Progenitor cell of endocrine pancreas (in vitro differentiated cells): Measurements from ENCODE around the gene DTNB. TPM values are rescaled to one million over a fixed set of nuclear protein-coding genes. Genes with fewer than 3 reads are reported as not detected.

Source experiments
- DNase-seq: peaks from one replicate; pipeline ENCODE4 v3.0.0; 2021; ENCODE audit warnings: low spot score; ENCODE audit not compliant: unreplicated experiment
- H3K27ac Mint-ChIP-seq: 2 replicates; pipeline ENCODE4 v1.8.0; 2021; ENCODE audit warnings: mild to moderate bottlenecking, moderate library complexity, mixed read lengths
- H3K27me3 Mint-ChIP-seq: 2 replicates; pipeline ENCODE4 v1.8.0; 2021; ENCODE audit warnings: mixed read lengths
- H3K36me3 Mint-ChIP-seq: 2 replicates; pipeline ENCODE4 v1.8.0; 2022; ENCODE audit warnings: mixed read lengths; ENCODE audit not compliant: insufficient read depth
- H3K4me1 Mint-ChIP-seq: 2 replicates; pipeline ENCODE4 v1.8.0; 2021; ENCODE audit warnings: low read depth, mixed read lengths
- H3K4me3 Mint-ChIP-seq: 2 replicates; pipeline ENCODE4 v1.8.0; 2021; ENCODE audit warnings: low read depth, mild to moderate bottlenecking, moderate library complexity, mixed read lengths
- H3K9me3 Mint-ChIP-seq: 2 replicates; pipeline ENCODE4 v1.8.0; 2021; ENCODE audit warnings: low read depth, mixed read lengths
- total RNA-seq: library from RNA; stranded (reverse); gene quantifications from 2 replicates; pipeline ENCODE4 v1.2.1, GENCODE V29; 2021
- TF ChIP-seq, protein P1 (sequence below): fragments of 200-600 bp; sonication (generic); IDR thresholded peaks from one replicate; pipeline ENCODE4 v1.5.0; 2021; ENCODE audit warnings: antibody characterized with exemption, mild to moderate bottlenecking; ENCODE audit not compliant: unreplicated experiment

The DTNB gene
- total RNA-seq, 1 donor from 2014 or later: 29.3 TPM

- no peak for DNase-seq
Measured at GRCh38 chr2:25692143-25692542, 18.8 kb upstream of the DTNB start.

DNA sequence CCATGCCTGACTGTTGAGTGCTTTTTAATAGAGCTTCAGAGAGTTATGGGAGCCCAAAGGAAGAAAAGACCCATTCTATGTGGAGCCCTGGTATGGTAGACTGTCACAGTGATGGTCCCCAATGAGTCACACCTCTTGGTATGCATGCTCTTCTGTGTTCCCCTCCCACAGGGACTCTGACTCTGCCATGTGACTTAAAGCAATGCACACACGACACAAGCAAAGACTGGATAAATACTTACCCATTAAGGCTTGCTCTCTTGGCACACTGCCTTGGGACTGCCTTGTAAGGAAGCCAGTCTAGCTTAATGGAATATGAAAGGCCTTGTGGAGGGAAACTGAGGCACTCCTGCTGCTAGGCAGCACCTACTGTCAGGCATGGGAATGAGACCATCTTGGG lies 16.7 kb upstream of the DTNB start:
- TF ChIP-seq, protein P1, sequence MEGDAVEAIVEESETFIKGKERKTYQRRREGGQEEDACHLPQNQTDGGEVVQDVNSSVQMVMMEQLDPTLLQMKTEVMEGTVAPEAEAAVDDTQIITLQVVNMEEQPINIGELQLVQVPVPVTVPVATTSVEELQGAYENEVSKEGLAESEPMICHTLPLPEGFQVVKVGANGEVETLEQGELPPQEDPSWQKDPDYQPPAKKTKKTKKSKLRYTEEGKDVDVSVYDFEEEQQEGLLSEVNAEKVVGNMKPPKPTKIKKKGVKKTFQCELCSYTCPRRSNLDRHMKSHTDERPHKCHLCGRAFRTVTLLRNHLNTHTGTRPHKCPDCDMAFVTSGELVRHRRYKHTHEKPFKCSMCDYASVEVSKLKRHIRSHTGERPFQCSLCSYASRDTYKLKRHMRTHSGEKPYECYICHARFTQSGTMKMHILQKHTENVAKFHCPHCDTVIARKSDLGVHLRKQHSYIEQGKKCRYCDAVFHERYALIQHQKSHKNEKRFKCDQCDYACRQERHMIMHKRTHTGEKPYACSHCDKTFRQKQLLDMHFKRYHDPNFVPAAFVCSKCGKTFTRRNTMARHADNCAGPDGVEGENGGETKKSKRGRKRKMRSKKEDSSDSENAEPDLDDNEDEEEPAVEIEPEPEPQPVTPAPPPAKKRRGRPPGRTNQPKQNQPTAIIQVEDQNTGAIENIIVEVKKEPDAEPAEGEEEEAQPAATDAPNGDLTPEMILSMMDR: no peak
- H3K27ac Mint-ChIP-seq: no peak overlapping the region
- no peak for DNase-seq
- H3K4me1 Mint-ChIP-seq: peaks cover 5% of the 10 kb centered on the region
- H3K27me3 Mint-ChIP-seq: peaks cover 6% of the 10 kb centered on the region
- H3K4me3 Mint-ChIP-seq: no peak overlapping the region
- H3K36me3 Mint-ChIP-seq: no peaks in the 10 kb centered on the region
- H3K9me3 Mint-ChIP-seq: no peaks in the 10 kb centered on the region

More at GRCh38 chr2:25692143-25692542, 18.8 kb upstream of the DTNB start:
- Mint-ChIP-seq H3K27me3 (peaks cover 8% of the 10 kb centered on the region), H3K4me3 (no peak overlapping the region), H3K36me3 (no peaks in the 10 kb centered on the region), H3K4me1 (no peaks in the 10 kb centered on the region), H3K27ac (no peak overlapping the region), H3K9me3 (no peaks in the 10 kb centered on the region)
- TF ChIP-seq, protein P1: no peak

DNA sequence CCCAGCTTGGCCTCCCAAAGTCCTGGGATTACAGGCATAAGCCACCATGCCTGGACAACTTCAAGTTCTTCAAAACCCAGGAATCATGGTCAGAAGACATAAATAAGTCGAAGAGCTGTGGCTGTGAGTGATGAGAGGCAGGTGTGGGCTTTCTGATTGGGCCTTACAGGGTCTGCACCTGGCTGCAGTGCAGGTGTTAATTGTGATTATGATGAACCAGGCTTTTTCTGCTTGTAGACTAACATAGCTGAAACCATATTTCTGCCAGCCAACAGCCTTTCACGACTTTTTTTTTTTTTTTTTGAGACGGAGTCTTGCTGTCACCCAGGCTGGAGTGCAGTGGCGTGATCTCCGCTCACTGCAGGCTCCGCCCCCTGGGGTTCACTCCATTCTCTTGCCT lies 14.9 kb upstream of the DTNB start:
- Mint-ChIP-seq H3K4me3 (no peak overlapping the region), H3K36me3 (no peaks in the 10 kb centered on the region), H3K27me3 (peaks cover 6% of the 10 kb centered on the region), H3K27ac (no peak overlapping the region), H3K9me3 (no peaks in the 10 kb centered on the region), H3K4me1 (peaks cover 5% of the 10 kb centered on the region)
- TF ChIP-seq, protein P1: no peak
- DNase-seq: no peak

GRCh38 chr2:25685741-25686140 lies 12.4 kb upstream of the DTNB start:
- Mint-ChIP-seq H3K27me3 (peaks cover 6% of the 10 kb centered on the region), H3K4me1 (peaks cover 5% of the 10 kb centered on the region), H3K36me3 (no peaks in the 10 kb centered on the region), H3K4me3 (no peak overlapping the region), H3K27ac (no peak overlapping the region), H3K9me3 (no peaks in the 10 kb centered on the region)
- TF ChIP-seq, protein P1: no peak
- DNase-seq: no peak

- Mint-ChIP-seq H3K27me3 (peaks cover 3% of the 10 kb centered on the region), H3K36me3 (no peaks in the 10 kb centered on the region), H3K4me1 (peaks cover 5% of the 10 kb centered on the region), H3K27ac (no peak overlapping the region), H3K4me3 (no peak overlapping the region), H3K9me3 (no peaks in the 10 kb centered on the region)
- TF ChIP-seq, protein P1: no peak
- DNase-seq: no peak
Measured at GRCh38 chr2:25684577-25685473, 11.4 kb upstream of the DTNB start.
